C4-2B (cell line): ENCODE measurements around the gene TEKT1.

Source experiments
- H3K27ac ChIP-seq: fragments of 450-650 bp; 2 replicates; pipeline ENCODE4 v1.5.1; 2017
- ZFX ChIP-seq: fragments of 450-650 bp; IDR thresholded peaks from 2 replicates; pipeline ENCODE4 v1.6.1; 2017
- TF ChIP-seq, protein P1 (sequence below): fragments of 450-650 bp; conservative IDR thresholded peaks from 2 replicates; pipeline ENCODE4 v1.5.1; 2017; ENCODE audit warnings: mild to moderate bottlenecking

Gene TEKT1

DNA sequence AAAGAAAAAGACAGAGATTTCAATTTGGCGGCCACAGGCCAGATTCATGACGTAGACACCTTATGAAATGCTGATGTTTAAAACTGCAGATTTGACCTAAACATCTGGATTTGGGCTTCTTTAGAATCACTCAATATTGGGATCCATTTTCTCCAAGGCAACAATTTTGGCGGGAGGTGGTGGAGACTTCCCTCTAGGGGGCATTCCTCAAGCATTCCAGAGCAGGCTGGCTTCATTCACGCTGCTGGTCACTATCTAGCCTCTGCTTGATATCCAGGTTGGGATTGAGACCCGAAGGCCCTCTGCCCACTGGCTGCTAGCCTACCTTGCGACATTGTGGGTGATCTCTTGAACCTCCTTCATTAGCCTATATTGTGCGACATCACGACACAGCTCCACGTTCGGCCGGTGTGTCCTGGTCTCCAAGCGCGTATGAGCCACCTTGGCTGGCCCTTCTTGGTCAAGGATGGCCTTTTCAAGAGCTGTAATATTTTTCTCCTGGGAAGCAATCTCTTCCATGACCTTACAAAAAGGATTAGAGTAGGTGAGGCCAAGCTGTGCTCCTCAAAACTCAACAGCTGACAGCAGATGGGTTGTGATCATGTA is 31.0 kb downstream of the TEKT1 start:
- H3K27ac ChIP-seq, result no peak overlapping the region
- TF ChIP-seq, protein P1, sequence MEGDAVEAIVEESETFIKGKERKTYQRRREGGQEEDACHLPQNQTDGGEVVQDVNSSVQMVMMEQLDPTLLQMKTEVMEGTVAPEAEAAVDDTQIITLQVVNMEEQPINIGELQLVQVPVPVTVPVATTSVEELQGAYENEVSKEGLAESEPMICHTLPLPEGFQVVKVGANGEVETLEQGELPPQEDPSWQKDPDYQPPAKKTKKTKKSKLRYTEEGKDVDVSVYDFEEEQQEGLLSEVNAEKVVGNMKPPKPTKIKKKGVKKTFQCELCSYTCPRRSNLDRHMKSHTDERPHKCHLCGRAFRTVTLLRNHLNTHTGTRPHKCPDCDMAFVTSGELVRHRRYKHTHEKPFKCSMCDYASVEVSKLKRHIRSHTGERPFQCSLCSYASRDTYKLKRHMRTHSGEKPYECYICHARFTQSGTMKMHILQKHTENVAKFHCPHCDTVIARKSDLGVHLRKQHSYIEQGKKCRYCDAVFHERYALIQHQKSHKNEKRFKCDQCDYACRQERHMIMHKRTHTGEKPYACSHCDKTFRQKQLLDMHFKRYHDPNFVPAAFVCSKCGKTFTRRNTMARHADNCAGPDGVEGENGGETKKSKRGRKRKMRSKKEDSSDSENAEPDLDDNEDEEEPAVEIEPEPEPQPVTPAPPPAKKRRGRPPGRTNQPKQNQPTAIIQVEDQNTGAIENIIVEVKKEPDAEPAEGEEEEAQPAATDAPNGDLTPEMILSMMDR, result no peak
- no peak for TF ChIP-seq ZFX

DNA sequence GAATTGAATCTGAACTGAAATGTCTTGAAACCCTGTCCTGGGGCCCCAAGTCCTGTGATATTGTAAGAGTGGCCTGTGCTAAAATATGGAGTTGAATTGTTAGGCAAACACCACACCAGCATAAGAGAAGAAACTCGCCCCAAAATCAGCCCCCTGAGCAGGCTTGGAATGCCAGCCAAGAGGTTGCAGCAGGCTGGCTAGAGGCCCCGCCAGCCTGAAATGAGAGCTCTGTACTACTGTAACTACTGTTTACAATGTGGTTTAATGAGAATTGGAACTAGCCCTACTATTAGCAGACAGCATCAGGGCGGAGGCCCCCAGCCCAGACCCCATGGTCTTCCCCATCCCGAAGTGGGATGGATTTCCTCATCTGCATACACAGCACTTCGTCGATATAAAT is 31.8 kb downstream of the TEKT1 start:
- no peak overlapping the region for H3K27ac ChIP-seq
- TF ChIP-seq, protein P1, result no peak
- no peak for TF ChIP-seq ZFX

DNA sequence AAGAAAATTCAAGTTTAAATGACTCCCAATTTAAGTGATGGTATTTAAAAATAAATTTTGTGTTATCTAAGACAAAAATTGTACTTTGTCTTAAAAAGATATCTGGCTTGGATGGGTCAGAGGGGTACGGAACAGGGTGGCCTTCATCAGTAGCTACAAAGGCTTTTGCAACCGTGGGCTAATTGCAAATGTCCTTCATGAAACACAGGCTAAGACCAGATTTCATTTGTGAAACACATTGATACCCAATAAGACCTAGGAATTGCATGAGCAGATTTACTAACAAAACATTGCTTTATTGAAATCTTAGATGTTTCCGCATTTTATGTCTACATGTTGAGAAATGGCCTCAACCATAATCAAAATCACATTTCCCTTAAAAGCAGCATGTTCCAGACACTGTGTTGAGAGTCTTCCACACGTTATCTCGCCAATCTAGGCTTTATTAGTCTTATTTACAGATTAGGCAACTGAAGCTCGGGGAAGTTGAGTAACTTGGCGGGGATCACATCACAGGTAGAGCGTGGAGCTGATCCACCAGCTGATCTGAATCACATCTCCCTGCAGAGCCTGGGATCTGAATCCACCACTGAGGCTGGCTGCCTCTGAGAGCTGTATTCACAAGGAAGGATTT is 33.7 kb downstream of the TEKT1 start:
- no peak overlapping the region for H3K27ac ChIP-seq
- no peak for TF ChIP-seq ZFX
- TF ChIP-seq, protein P1, result no peak

DNA sequence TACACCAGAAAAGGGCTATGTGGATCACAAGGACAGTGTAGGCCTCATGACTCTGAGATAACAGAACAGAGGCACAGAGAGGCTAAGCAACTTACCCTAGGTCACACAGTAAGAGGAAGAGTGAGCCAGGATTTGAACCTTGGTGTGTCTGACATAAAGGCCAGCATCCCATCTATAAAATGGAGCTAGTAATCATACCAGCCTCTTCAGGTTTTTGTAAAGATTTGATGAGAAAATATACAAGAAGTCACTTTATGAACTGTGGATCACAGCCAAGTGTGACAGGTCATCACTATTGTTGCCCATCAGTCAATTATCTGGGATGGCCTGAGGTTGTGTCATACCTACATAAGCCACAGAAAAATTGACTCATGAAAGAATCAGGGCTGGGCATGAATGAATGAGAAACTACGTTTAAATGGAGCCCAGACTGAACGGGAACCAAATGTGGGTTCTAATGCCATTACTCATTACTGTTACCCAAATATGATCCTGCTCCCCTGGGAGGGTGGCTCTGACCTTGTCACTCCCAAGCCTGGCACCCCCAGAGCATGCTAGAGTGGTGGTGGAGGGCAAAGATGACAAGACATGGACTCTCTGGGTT is 34.5 kb downstream of the TEKT1 start:
- TF ChIP-seq, protein P1, result no peak
- TF ChIP-seq ZFX, result no peak
- H3K27ac ChIP-seq, result no peak overlapping the region

DNA sequence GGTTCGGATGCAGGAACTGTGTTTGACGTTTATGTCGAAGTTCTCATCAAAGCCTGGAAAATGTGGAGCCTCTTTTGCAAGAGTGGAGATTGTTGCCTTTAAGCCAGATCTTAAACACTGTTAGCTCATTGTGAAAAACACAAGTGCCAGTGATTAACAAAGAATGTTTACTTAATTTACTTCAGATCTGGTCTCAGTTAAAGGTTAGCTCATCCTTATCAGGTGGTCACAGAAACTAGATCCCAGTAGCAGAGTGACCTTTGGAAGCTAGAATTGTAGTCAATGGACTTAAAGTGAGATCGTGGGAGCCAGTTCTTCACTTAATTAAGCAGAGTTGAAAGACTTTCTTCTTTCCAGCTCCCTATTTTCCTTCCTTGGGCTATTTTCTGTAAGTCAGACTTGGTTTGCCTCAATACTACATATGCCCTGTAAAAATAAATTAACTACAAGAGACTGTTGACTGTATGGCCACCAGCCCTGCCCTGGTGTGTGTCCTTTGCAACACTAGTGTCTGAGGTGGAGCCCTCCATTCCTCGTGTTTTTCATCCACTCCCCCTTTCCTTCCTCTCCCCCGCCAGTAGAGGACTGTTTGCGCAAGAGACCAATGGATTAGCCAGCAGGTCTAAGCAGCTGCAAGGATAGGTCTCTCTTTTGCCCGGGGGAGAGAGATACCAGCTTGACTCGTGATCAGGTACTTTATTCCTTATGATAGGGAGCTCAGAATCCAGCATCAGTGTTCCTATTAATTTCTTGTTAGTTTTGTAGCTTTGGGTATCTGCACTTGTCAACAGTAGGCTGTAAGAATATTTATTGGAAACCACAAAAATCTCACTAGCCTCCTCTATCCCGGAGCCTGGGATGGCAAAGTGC is 35.3 kb downstream of the TEKT1 start:
- H3K27ac ChIP-seq, result no peak overlapping the region
- TF ChIP-seq, protein P1, result no peak
- TF ChIP-seq ZFX, result no peak

DNA sequence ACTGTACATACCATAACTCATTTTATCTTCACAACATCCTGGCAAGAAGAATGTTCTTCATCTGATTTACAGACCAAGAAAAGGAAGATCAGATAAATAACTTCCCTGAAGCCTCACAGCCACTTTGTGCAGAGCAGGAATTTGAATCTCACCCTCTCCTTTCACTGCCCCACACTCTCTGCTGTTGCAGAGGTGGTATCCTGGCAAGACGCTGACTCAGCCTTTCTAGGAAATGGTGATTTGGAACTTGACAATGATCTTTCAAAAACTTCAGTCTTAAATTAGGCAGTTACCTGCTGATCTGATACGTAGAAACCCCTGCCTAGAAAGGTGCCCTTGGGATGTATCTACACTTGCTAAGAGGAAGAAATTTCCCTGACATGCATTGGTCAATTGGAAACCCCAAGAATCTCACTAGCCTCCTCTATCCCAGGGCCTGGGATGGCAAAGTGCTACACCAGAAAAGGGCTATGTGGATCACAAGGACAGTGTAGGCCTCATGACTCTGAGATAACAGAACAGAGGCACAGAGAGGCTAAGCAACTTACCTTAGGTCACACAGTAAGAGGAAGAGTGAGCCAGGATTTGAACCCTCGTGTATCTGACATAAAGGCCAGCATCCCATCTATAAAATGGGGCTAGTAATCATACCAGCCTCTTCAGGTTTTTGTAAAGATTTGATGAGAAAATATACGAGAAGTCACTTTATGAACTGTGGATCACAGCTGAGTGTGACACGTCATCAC is 37.6 kb downstream of the TEKT1 start:
- no peak overlapping the region for H3K27ac ChIP-seq
- TF ChIP-seq ZFX, result no peak
- TF ChIP-seq, protein P1, result no peak
